ENCODE results near the gene FNIP1. TPM values are rescaled to one million over a fixed set of nuclear protein-coding genes. Genes with fewer than 3 reads are reported as not detected.

FNIP1 gene
- total and polyA plus RNA-seq, 2 of the 8 experiments (the other 6 are each of a cell fraction or from before 2014, with no cell fraction given): 3.5 to 17.3 TPM

- TF ChIP-seq TBP (IDR thresholded peaks at IDR 0.05; ENCODE audit: low read depth, low read length) (no peak), E2F6 (IDR thresholded peaks at IDR 0.05) (no peak), JUN (IDR thresholded peaks at IDR 0.05; ENCODE audit: low read depth, low read length) (no peak)
- Histone ChIP-seq H3K79me2 (ENCODE audit: control insufficient read depth in 1 of 2, insufficient read depth in 2 of 2, low read length in 2 of 2) (no peaks in the 10 kb centered on the region), H3K27ac (ENCODE audit: low read depth, low read length) (no peak overlapping the region), H2BK20ac (ENCODE audit: low read length) (no peak overlapping the region), H4K5ac (ENCODE audit: insufficient read length, low read depth, low read length) (no peak overlapping the region), H3K4me3 (ENCODE audit: extremely low read depth in 1 of 4, insufficient read depth in 2 of 4, low read depth in 3 of 4, low read length in 4 of 4) (no peak overlapping the region), H2BK12ac (ENCODE audit: low read depth, low read length) (no peak overlapping the region), H3K18ac (ENCODE audit: extremely low read depth, low read length) (no peak overlapping the region), H2BK120ac (replicated peaks; ENCODE audit: low read depth, low read length) (no peak overlapping the region), H2BK5ac (ENCODE audit: low read depth, low read length) (no peak overlapping the region), H3K79me1 (ENCODE audit: low read depth, low read length) (no peaks in the 10 kb centered on the region), H3K14ac (ENCODE audit: insufficient read length) (no peak overlapping the region), H3K56ac (replicated peaks; ENCODE audit: insufficient read length, low read depth, low read length) (no peak overlapping the region), H4K8ac (ENCODE audit: extremely low read depth, insufficient read depth, low read length) (no peak overlapping the region), H3K9me3 (ENCODE audit: insufficient read depth in 2 of 2, low read depth in 1 of 2, low read length in 1 of 2) (no peaks in the 10 kb centered on the region), H3K4me1 (replicated peaks in 1 of 4; ENCODE audit: control insufficient read depth in 3 of 4, insufficient read depth in 4 of 4, low read length in 3 of 4) (0 out of 7 replicates have a peak, but pooled peaks cover 0 to 2% (median 0%) of the 10 kb centered on the region in 4 experiments), H3K4me2 (ENCODE audit: insufficient read depth in 1 of 2, low read depth in 2 of 2, low read length in 2 of 2) (no peak overlapping the region), H3K4ac (replicated peaks; ENCODE audit: insufficient read length, low read depth, low read length) (no peak overlapping the region), H2AK5ac (ENCODE audit: low read depth, low read length) (no peak overlapping the region), H3K23me2 (ENCODE audit: low read depth, low read length) (no peaks in the 10 kb centered on the region), H4K20me1 (replicated peaks in 1 of 2; ENCODE audit: control insufficient read depth in 1 of 2, insufficient read depth in 2 of 2, low read length in 2 of 2) (no peaks in the 10 kb centered on the region), H3K23ac (ENCODE audit: insufficient read length) (no peak overlapping the region), H3K9ac (replicated peaks in 1 of 4; ENCODE audit: extremely low read depth in 1 of 4, low read depth in 3 of 4, low read length in 3 of 4) (no peak overlapping the region), H2AFZ (ENCODE audit: low read length) (no peak overlapping the region), H2BK15ac (ENCODE audit: low read length) (no peak overlapping the region), H3K27me3 (replicated peaks in 1 of 4; ENCODE audit: control insufficient read depth in 3 of 4, extremely low read depth in 1 of 4, insufficient read depth in 3 of 4, low read length in 3 of 4) (no peaks in the 10 kb centered on the region), H4K91ac (replicated peaks; ENCODE audit: insufficient read length, low read length) (no peak overlapping the region), H3K36me3 (ENCODE audit: control insufficient read depth in 2 of 4, insufficient read depth in 4 of 4, low read length in 3 of 4) (no peaks in the 10 kb centered on the region)
- no peak for FAIRE-seq
- ChIA-PET POLR2A (ENCODE audit: partially characterized antibody) (no interaction called here), CTCF (ENCODE audit: partially characterized antibody) (interaction anchor here (0.6 to 1.2 kb wide), 3 partner anchors 8 to 523 kb away, joined by 3 read pairs; no protein-coding TSS in a partner anchor)
- DNase-seq (ENCODE audit: low read depth in 1 of 2, low spot score in 2 of 2): no peak
- WGBS, 2 experiments (ENCODE audit: extremely low coverage in 1 of 2, insufficient coverage in 1 of 2, insufficient read length in 1 of 2, insufficient replicate concordance in 2 of 2, low coverage in 1 of 2, low lambda C conversion rate in 2 of 2, missing lambda C conversion rate in 1 of 2): 90% methylated on average over 2 of the region's 2 CpGs; no CpG with 5 or more reads in 1 of the 2 experiments
Observed at GRCh38 chr5:131818001-131818724, 21.3 kb upstream of the FNIP1 start.
